Large intestine (tissue), 3 donors: ENCODE results near the gene DTNBP1. TPM values are rescaled to one million over a fixed set of nuclear protein-coding genes. Genes with fewer than 3 reads are reported as not detected.

Experiments used
- DNase-seq, 2 donors: peaks; one replicate each; pipeline versions ENCODE4 v3.0.0 to v3.0.0-alpha.2; 2013
- H3K27ac ChIP-seq: one replicate; pipeline ENCODE4 v1.5.1; 2013; ENCODE audit warnings: low read length
- H3K27me3 ChIP-seq: 2 replicates; pipeline ENCODE4 v1.6.1; 2013; ENCODE audit warnings: low read length; ENCODE audit not compliant: control insufficient read depth, insufficient read depth
- H3K36me3 ChIP-seq: 2 replicates; pipeline ENCODE4 v1.6.1; 2013; ENCODE audit warnings: low read length; ENCODE audit not compliant: control insufficient read depth, insufficient read depth
- H3K4me1 ChIP-seq: one replicate; pipeline ENCODE4 v1.6.1; 2013; ENCODE audit warnings: low read length; ENCODE audit not compliant: control insufficient read depth, insufficient read depth
- H3K4me3 ChIP-seq: one replicate; pipeline ENCODE4 v1.5.1; 2013; ENCODE audit warnings: low read length
- H3K9me3 ChIP-seq: one replicate; pipeline ENCODE4 v1.6.1; 2013; ENCODE audit warnings: mild to moderate bottlenecking, low read depth, low read length, moderate library complexity; ENCODE audit not compliant: control insufficient read depth
- WGBS: methylation state at CpG from one replicate; pipeline ENCODE4 v1.1.5; 2013; ENCODE audit warnings: low lambda C conversion rate; ENCODE audit not compliant: insufficient coverage; 5-methylcytosine and 5-hydroxymethylcytosine counted together
- polyA plus RNA-seq: library from polyadenylated mRNA; unstranded; fragments of 120-200 nt; gene quantifications from one replicate; pipeline ENCODE4 v1.2.1, GENCODE V29; 2013

The DTNBP1 gene
- polyA plus RNA-seq, 1 donor: 20.9 TPM

GRCh38 chr6:15496345-15497131, 166.3 kb downstream of the DTNBP1 start:
- WGBS: 100% methylated on average over 2 of the region's 60 CpGs
- Histone ChIP-seq H3K27ac (no peak overlapping the region), H3K4me1 (no peaks in the 10 kb centered on the region), H3K27me3 (no peaks in the 10 kb centered on the region), H3K9me3 (peaks cover 8% of the 10 kb centered on the region), H3K36me3 (peaks cover 57% of the 10 kb centered on the region), H3K4me3 (no peak overlapping the region)
- DNase-seq: no peak

GRCh38 chr6:15495375-15495901, 167.4 kb downstream of the DTNBP1 start:
- Histone ChIP-seq H3K9me3 (peaks cover 8% of the 10 kb centered on the region), H3K36me3 (peaks cover 46% of the 10 kb centered on the region), H3K27me3 (no peaks in the 10 kb centered on the region), H3K4me1 (no peaks in the 10 kb centered on the region), H3K4me3 (no peak overlapping the region), H3K27ac (no peak overlapping the region)
- DNase-seq: no peak
- WGBS: no CpG with 5 or more reads among the region's 10 CpGs

- Histone ChIP-seq H3K9me3 (peaks cover 8% of the 10 kb centered on the region), H3K27ac (no peak overlapping the region), H3K4me1 (peaks cover 9% of the 10 kb centered on the region), H3K27me3 (no peaks in the 10 kb centered on the region), H3K4me3 (no peak overlapping the region), H3K36me3 (peaks cover 36% of the 10 kb centered on the region)
- 67% methylated on average over 4 of the region's 9 CpGs for WGBS
- DNase-seq: no peak
Observed at GRCh38 chr6:15493437-15494168, 169.2 kb downstream of the DTNBP1 start.

GRCh38 chr6:15491986-15492269, 170.9 kb downstream of the DTNBP1 start:
- H3K9me3 ChIP-seq: peaks cover 7% of the 10 kb centered on the region
- peaks cover 9% of the 10 kb centered on the region for H3K4me1 ChIP-seq
- H3K27me3 ChIP-seq: no peaks in the 10 kb centered on the region
- no peak overlapping the region for H3K27ac ChIP-seq
- peaks cover 35% of the 10 kb centered on the region for H3K36me3 ChIP-seq
- no peak for DNase-seq
- no peak overlapping the region for H3K4me3 ChIP-seq
- 100% methylated on average over 1 of the region's 5 CpGs for WGBS

GRCh38 chr6:15491255-15491985, 171.4 kb downstream of the DTNBP1 start:
- peak; percentile 43 to 52 for DNase-seq
- Histone ChIP-seq H3K4me3 (no peak overlapping the region), H3K36me3 (peaks cover 30% of the 10 kb centered on the region), H3K27me3 (no peaks in the 10 kb centered on the region), H3K27ac (no peak overlapping the region), H3K4me1 (peaks cover 9% of the 10 kb centered on the region), H3K9me3 (peaks cover 2% of the 10 kb centered on the region)
- WGBS: no CpG with 5 or more reads among the region's 9 CpGs

GRCh38 chr6:15490242-15491100, 172.4 kb downstream of the DTNBP1 start:
- Histone ChIP-seq H3K4me1 (peaks cover 9% of the 10 kb centered on the region), H3K4me3 (no peak overlapping the region)

GRCh38 chr6:15489261-15489962, 173.4 kb downstream of the DTNBP1 start:
- Histone ChIP-seq H3K27ac (no peak overlapping the region), H3K9me3 (no peaks in the 10 kb centered on the region), H3K36me3 (peaks cover 23% of the 10 kb centered on the region), H3K4me3 (no peak overlapping the region), H3K27me3 (no peaks in the 10 kb centered on the region), H3K4me1 (peaks cover 9% of the 10 kb centered on the region)
- no peak for DNase-seq
- WGBS: no CpG with 5 or more reads among the region's 14 CpGs

More at GRCh38 chr6:15490242-15491100, 172.4 kb downstream of the DTNBP1 start:
- H3K9me3 ChIP-seq: no peaks in the 10 kb centered on the region
- no peaks in the 10 kb centered on the region for H3K27me3 ChIP-seq
- peaks cover 23% of the 10 kb centered on the region for H3K36me3 ChIP-seq
- WGBS: 100% methylated on average over 1 of the region's 11 CpGs
- no peak for DNase-seq
- H3K27ac ChIP-seq: no peak overlapping the region

- 100% methylated on average over 1 of the region's 13 CpGs for WGBS
Observed at GRCh38 chr6:15487262-15487661, 175.6 kb downstream of the DTNBP1 start.

GRCh38 chr6:15485936-15486335, 176.9 kb downstream of the DTNBP1 start:
- no peak for DNase-seq
- H3K4me3 ChIP-seq: no peak overlapping the region
- no peak overlapping the region for H3K27ac ChIP-seq
- H3K9me3 ChIP-seq: no peaks in the 10 kb centered on the region
- peaks cover 9% of the 10 kb centered on the region for H3K4me1 ChIP-seq
- H3K27me3 ChIP-seq: no peaks in the 10 kb centered on the region
- WGBS: no CpG with 5 or more reads among the region's 2 CpGs
- H3K36me3 ChIP-seq: peaks cover 20% of the 10 kb centered on the region

More at GRCh38 chr6:15487262-15487661, 175.6 kb downstream of the DTNBP1 start:
- no peak overlapping the region for H3K4me3 ChIP-seq
- no peaks in the 10 kb centered on the region for H3K9me3 ChIP-seq
- DNase-seq: no peak
- H3K27ac ChIP-seq: no peak overlapping the region
- H3K4me1 ChIP-seq: peaks cover 9% of the 10 kb centered on the region
- no peaks in the 10 kb centered on the region for H3K27me3 ChIP-seq
- peaks cover 20% of the 10 kb centered on the region for H3K36me3 ChIP-seq
